ENCODE data around the gene RALA. TPM values are rescaled to one million over a fixed set of nuclear protein-coding genes. Genes with fewer than 3 reads are reported as not detected.
"Not testable (repeated sequence)": the region's sequence is repeated elsewhere in the genome, so short reads cannot be mapped to it uniquely, and the experiment has no call there.

The RALA gene
- total RNA-seq, 4 donors from 2014 or later = 20.5 to 31.0 (median 26.3) TPM

- no peak for DNase-seq
- Histone ChIP-seq H3K4me1 (peaks cover 0 to 15% (median 0%) of the 10 kb centered on the region in 4 donors), H3K9me3 (no peaks in the 10 kb centered on the region), H3K27me3 (no peaks in the 10 kb centered on the region), H3K4me3 (no peak overlapping the region), H3K36me3 (no peaks in the 10 kb centered on the region), H3K27ac (no peak overlapping the region)
- TF ChIP-seq, protein P1, sequence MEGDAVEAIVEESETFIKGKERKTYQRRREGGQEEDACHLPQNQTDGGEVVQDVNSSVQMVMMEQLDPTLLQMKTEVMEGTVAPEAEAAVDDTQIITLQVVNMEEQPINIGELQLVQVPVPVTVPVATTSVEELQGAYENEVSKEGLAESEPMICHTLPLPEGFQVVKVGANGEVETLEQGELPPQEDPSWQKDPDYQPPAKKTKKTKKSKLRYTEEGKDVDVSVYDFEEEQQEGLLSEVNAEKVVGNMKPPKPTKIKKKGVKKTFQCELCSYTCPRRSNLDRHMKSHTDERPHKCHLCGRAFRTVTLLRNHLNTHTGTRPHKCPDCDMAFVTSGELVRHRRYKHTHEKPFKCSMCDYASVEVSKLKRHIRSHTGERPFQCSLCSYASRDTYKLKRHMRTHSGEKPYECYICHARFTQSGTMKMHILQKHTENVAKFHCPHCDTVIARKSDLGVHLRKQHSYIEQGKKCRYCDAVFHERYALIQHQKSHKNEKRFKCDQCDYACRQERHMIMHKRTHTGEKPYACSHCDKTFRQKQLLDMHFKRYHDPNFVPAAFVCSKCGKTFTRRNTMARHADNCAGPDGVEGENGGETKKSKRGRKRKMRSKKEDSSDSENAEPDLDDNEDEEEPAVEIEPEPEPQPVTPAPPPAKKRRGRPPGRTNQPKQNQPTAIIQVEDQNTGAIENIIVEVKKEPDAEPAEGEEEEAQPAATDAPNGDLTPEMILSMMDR (IDR thresholded peaks at IDR 0.05) = no peak
- TF ChIP-seq POLR2A (IDR thresholded peaks at IDR 0.05) = no peak
Measured at GRCh38 chr7:39667341-39667923, 44.1 kb downstream of the RALA start.

- H3K4me1 ChIP-seq = peaks cover 0 to 15% (median 0%) of the 10 kb centered on the region in 4 donors
- peak in 1 of 3 donors; percentile 55 for DNase-seq
- not testable (repeated sequence) for H3K36me3 ChIP-seq, H3K9me3 ChIP-seq, H3K4me3 ChIP-seq, H3K27me3 ChIP-seq, H3K27ac ChIP-seq
Measured at GRCh38 chr7:39668280-39668679, 44.9 kb downstream of the RALA start.

DNA sequence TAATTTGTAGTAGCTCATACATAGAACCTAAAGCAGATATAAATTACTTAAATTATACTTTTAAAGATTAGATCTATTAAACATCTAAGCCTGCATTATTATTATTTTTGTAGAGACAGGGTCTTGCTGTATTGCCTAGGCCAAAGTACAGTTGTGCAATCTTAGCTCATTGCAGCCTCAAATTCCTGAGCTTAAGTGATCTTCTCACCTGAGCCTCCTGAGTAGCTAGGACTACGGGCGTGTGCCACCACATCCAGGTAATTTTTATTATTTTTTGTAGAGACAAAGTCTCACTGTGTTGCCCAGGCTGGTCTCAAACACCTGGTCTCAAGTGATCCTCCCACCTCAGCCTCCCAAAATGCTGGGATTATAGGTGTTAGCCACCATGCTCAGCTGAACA is 46.7 kb downstream of the RALA start:
- TF ChIP-seq POLR2A (IDR thresholded peaks at IDR 0.05) = no peak
- TF ChIP-seq, protein P1 (IDR thresholded peaks at IDR 0.05) = no peak
- Histone ChIP-seq H3K4me3 (no peak overlapping the region), H3K27ac (no peak overlapping the region), H3K9me3 (no peaks in the 10 kb centered on the region), H3K27me3 (no peaks in the 10 kb centered on the region), H3K4me1 (peaks cover 0 to 15% (median 0%) of the 10 kb centered on the region in 4 donors), H3K36me3 (no peaks in the 10 kb centered on the region)
- DNase-seq = no peak

DNA sequence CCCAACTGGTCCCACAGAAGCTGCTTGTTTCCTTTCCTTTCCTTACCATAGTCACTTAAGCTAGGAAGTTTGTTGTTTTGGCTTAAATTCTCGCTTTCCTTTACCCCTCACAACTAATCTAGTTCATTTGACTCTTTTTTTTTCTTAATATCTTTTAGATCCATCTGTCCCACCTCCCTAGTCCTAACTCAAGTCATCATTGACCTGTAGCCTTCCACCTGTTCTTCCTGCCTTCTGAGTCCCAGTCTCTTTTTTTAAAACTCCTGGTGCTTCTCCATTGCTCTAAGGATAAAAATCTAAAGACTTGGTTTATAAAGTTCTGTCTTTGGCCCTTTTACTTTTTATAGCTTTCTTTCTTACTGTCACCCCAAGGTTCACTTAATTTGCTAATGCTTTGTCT is 47.6 kb downstream of the RALA start:
- DNase-seq = no peak
- no peak overlapping the region for H3K27ac ChIP-seq
- no peak overlapping the region for H3K4me3 ChIP-seq
- no peak for TF ChIP-seq POLR2A (IDR thresholded peaks at IDR 0.05)
- TF ChIP-seq, protein P1 (IDR thresholded peaks at IDR 0.05) = no peak
- no peaks in the 10 kb centered on the region for H3K27me3 ChIP-seq
- H3K9me3 ChIP-seq = no peaks in the 10 kb centered on the region
- H3K4me1 ChIP-seq = peaks cover 0 to 15% (median 0%) of the 10 kb centered on the region in 4 donors
- H3K36me3 ChIP-seq = no peaks in the 10 kb centered on the region

GRCh38 chr7:39672176-39672575 is 48.8 kb downstream of the RALA start:
- TF ChIP-seq, protein P1 (IDR thresholded peaks at IDR 0.05) = no peak
- no peak for TF ChIP-seq POLR2A (IDR thresholded peaks at IDR 0.05)
- Histone ChIP-seq H3K27ac (no peak overlapping the region), H3K27me3 (no peaks in the 10 kb centered on the region), H3K9me3 (no peaks in the 10 kb centered on the region), H3K4me1 (peaks cover 0 to 13% (median 0%) of the 10 kb centered on the region in 4 donors), H3K4me3 (no peak overlapping the region), H3K36me3 (no peaks in the 10 kb centered on the region)
- DNase-seq = no peak

GRCh38 chr7:39673868-39674267 is 50.5 kb downstream of the RALA start:
- Histone ChIP-seq H3K27ac (no peak overlapping the region), H3K4me3 (no peak overlapping the region), H3K9me3 (no peaks in the 10 kb centered on the region), H3K4me1 (no peaks in the 10 kb centered on the region), H3K27me3 (no peaks in the 10 kb centered on the region), H3K36me3 (no peaks in the 10 kb centered on the region)
- TF ChIP-seq POLR2A (IDR thresholded peaks at IDR 0.05) = no peak
- TF ChIP-seq, protein P1 (IDR thresholded peaks at IDR 0.05) = no peak
- no peak for DNase-seq

Measured in Peyer's patch (tissue), 4 donors.